ENCODE data around the gene SLAIN1. TPM values are rescaled to one million over a fixed set of nuclear protein-coding genes. Genes with fewer than 3 reads are reported as not detected.

The SLAIN1 gene
- total and polyA plus RNA-seq, 2 donors (not counting 3 experiments of a cell fraction or from before 2014, with no cell fraction given): 4.1 to 4.3 TPM

DNA sequence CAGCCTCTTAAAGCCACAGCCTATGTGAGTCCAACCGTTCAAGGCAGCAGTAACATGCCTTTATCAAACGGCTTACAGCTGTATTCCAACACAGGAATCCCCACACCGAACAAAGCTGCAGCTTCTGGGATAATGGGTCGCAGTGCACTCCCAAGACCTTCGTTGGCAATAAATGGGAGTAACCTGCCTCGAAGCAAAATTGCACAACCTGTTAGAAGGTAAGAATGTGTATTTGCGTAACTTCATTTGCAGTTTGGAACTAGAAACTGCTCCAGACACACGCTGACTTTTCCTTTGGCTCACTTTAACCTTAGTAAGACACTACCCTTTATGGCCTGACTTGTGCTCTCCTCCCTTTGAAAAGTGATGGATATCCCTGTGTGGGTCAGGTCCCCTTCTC lies 63.4 kb downstream of the SLAIN1 start:
- no peaks in the 10 kb centered on the region for H3K36me3 ChIP-seq (ENCODE audit: control insufficient read depth in 2 of 2, extremely low read depth in 1 of 2, insufficient read depth in 2 of 2, low read length in 2 of 2)
- no peak overlapping the region for H3K4me2 ChIP-seq (ENCODE audit: insufficient read depth, low read length)
- intact Hi-C loops (cut with micrococcal nuclease): no loop called here
- BruUV-seq (replicated peaks): no TSS peak
- H3K9me3 ChIP-seq (replicated peaks; ENCODE audit: control insufficient read depth, insufficient read depth, low read length): no peaks in the 10 kb centered on the region
- H3K79me2 ChIP-seq (ENCODE audit: control insufficient read depth, insufficient read depth, low read length): no peaks in the 10 kb centered on the region
- no peaks in the 10 kb centered on the region for H3K9me1 ChIP-seq (replicated peaks; ENCODE audit: control insufficient read depth, extremely low read depth, insufficient read depth, low read length)
- H3K27ac ChIP-seq (ENCODE audit: insufficient read depth, low read depth, low read length): no peak overlapping the region
- TF ChIP-seq POLR2AphosphoS5 (IDR thresholded peaks at IDR 0.05; ENCODE audit: insufficient read depth, low read depth, low read length) (no peak), POLR2A (IDR thresholded peaks at IDR 0.05; ENCODE audit: low read depth, low read length) (no peak), EZH2 (IDR thresholded peaks at IDR 0.05; ENCODE audit: borderline replicate concordance, low read depth, low read length, severe bottlenecking) (no peak)
- TF ChIP-seq, protein P1, sequence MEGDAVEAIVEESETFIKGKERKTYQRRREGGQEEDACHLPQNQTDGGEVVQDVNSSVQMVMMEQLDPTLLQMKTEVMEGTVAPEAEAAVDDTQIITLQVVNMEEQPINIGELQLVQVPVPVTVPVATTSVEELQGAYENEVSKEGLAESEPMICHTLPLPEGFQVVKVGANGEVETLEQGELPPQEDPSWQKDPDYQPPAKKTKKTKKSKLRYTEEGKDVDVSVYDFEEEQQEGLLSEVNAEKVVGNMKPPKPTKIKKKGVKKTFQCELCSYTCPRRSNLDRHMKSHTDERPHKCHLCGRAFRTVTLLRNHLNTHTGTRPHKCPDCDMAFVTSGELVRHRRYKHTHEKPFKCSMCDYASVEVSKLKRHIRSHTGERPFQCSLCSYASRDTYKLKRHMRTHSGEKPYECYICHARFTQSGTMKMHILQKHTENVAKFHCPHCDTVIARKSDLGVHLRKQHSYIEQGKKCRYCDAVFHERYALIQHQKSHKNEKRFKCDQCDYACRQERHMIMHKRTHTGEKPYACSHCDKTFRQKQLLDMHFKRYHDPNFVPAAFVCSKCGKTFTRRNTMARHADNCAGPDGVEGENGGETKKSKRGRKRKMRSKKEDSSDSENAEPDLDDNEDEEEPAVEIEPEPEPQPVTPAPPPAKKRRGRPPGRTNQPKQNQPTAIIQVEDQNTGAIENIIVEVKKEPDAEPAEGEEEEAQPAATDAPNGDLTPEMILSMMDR (IDR thresholded peaks at IDR 0.05; ENCODE audit: extremely low read depth in 1 of 2, insufficient read depth in 1 of 2, low read depth in 1 of 2, low read length in 2 of 2): no peak
- H2AFZ ChIP-seq (ENCODE audit: low read depth, low read length): no peak overlapping the region
- H3K4me1 ChIP-seq (ENCODE audit: control insufficient read depth, extremely low read depth, insufficient read depth, low read length): no peaks in the 10 kb centered on the region
- dilution Hi-C loops (cut with MboI; ENCODE audit: extremely low pct_ligation_motif_present, low sequenced_read_pairs): no loop called here
- no peak for FAIRE-seq
- no peak overlapping the region for H3K9ac ChIP-seq (replicated peaks; ENCODE audit: extremely low read depth, insufficient read depth, low read length)
- ChIA-PET CTCF (interaction anchor here (1.0 to 1.4 kb wide), 3 partner anchors 8 to 16 kb away, joined by 3 to 4 read pairs (median 3); no protein-coding TSS in a partner anchor), POLR2A (no interaction called here)
- no peaks in the 10 kb centered on the region for H3K27me3 ChIP-seq (ENCODE audit: control insufficient read depth in 2 of 2, insufficient read depth in 2 of 2, low read length in 2 of 2)
- no peaks in the 10 kb centered on the region for H4K20me1 ChIP-seq (replicated peaks; ENCODE audit: control insufficient read depth, extremely low read depth, insufficient read depth, low read length)
- no peak overlapping the region for H3K4me3 ChIP-seq (replicated peaks in 1 of 3; ENCODE audit: insufficient read depth in 1 of 3, low read depth in 1 of 3, low read length in 3 of 3)
- no peak for DNase-seq (ENCODE audit: low read depth, low spot score)

DNA sequence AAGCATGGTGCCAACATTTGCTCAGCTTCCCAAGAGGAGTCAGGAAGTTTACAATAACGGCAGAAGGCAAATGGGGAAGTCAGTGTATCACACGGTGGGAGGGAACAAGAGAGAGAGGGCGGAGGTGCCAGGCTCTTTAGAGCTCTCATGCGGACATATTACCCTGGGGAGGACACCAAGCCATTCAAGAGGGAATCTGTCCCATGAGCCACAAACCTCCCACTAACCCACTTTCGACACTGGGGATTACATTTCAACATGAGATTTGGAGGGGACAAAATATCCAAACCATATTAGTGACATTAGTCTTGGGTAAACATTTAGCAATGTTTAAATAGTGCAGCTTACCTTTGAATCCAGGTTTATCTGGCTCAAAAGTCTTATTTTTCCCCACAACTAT lies 69.9 kb downstream of the SLAIN1 start:
- Histone ChIP-seq H3K27me3 (ENCODE audit: control insufficient read depth in 2 of 2, insufficient read depth in 2 of 2, low read length in 2 of 2) (no peaks in the 10 kb centered on the region), H2AFZ (ENCODE audit: low read depth, low read length) (no peak overlapping the region), H3K9me3 (replicated peaks; ENCODE audit: control insufficient read depth, insufficient read depth, low read length) (no peaks in the 10 kb centered on the region), H3K4me2 (ENCODE audit: insufficient read depth, low read length) (no peak overlapping the region), H4K20me1 (replicated peaks; ENCODE audit: control insufficient read depth, extremely low read depth, insufficient read depth, low read length) (no peaks in the 10 kb centered on the region), H3K9me1 (replicated peaks; ENCODE audit: control insufficient read depth, extremely low read depth, insufficient read depth, low read length) (no peaks in the 10 kb centered on the region), H3K4me1 (ENCODE audit: control insufficient read depth, extremely low read depth, insufficient read depth, low read length) (no peaks in the 10 kb centered on the region), H3K9ac (replicated peaks; ENCODE audit: extremely low read depth, insufficient read depth, low read length) (no peak overlapping the region), H3K36me3 (ENCODE audit: control insufficient read depth in 2 of 2, extremely low read depth in 1 of 2, insufficient read depth in 2 of 2, low read length in 2 of 2) (no peaks in the 10 kb centered on the region), H3K79me2 (ENCODE audit: control insufficient read depth, insufficient read depth, low read length) (no peaks in the 10 kb centered on the region), H3K27ac (ENCODE audit: insufficient read depth, low read depth, low read length) (no peak overlapping the region), H3K4me3 (replicated peaks in 1 of 3; ENCODE audit: insufficient read depth in 1 of 3, low read depth in 1 of 3, low read length in 3 of 3) (no peak overlapping the region)
- dilution Hi-C loops (cut with MboI; ENCODE audit: extremely low pct_ligation_motif_present, low sequenced_read_pairs): no loop called here
- CTCF ChIA-PET: interaction anchor here (0.6 to 1.5 kb wide), 3 partner anchors 26 to 354 kb away, joined by 3 to 5 read pairs (median 3); no protein-coding TSS in a partner anchor
- no peak for TF ChIP-seq EZH2 (IDR thresholded peaks at IDR 0.05; ENCODE audit: borderline replicate concordance, low read depth, low read length, severe bottlenecking)
- TF ChIP-seq POLR2AphosphoS5 (IDR thresholded peaks at IDR 0.05; ENCODE audit: insufficient read depth, low read depth, low read length): no peak
- TF ChIP-seq POLR2A (IDR thresholded peaks at IDR 0.05; ENCODE audit: low read depth, low read length): no peak
- TF ChIP-seq, protein P2, sequence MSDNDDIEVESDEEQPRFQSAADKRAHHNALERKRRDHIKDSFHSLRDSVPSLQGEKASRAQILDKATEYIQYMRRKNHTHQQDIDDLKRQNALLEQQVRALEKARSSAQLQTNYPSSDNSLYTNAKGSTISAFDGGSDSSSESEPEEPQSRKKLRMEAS (IDR thresholded peaks at IDR 0.05; ENCODE audit: insufficient read depth, insufficient read length): no peak
- no peak for TF ChIP-seq FOS (IDR thresholded peaks at IDR 0.05; ENCODE audit: borderline replicate concordance, insufficient read depth, low read length)
- no peak for TF ChIP-seq MYC (IDR thresholded peaks at IDR 0.05; ENCODE audit: low read depth, low read length)
- TF ChIP-seq GATA2 (IDR thresholded peaks at IDR 0.05; ENCODE audit: insufficient read depth, insufficient read length, low read depth, low read length): no peak
- no peak for TF ChIP-seq JUN (IDR thresholded peaks at IDR 0.05; ENCODE audit: borderline replicate concordance, insufficient read depth, insufficient read length, low read depth)
- TF ChIP-seq, protein P1 (IDR thresholded peaks at IDR 0.05; ENCODE audit: extremely low read depth in 1 of 2, insufficient read depth in 1 of 2, low read depth in 1 of 2, low read length in 2 of 2): no peak
- no peak for DNase-seq (ENCODE audit: low read depth, low spot score)
- intact Hi-C loops (cut with micrococcal nuclease): no loop called here
- POLR2A ChIA-PET: no interaction called here
- no TSS peak for BruUV-seq (replicated peaks)
- no peak for FAIRE-seq
